Fibroblast of lung (primary cell): ENCODE data around the gene MAPKAP1. TPM values are rescaled to one million over a fixed set of nuclear protein-coding genes. Genes with fewer than 3 reads are reported as not detected.

Experiments used
- DNase-seq, 2 donors: peaks; one replicate each; pipeline versions ENCODE4 v3.0.0 to v3.0.0-alpha.2; 2010; ENCODE audit warnings: low read depth in 2 of 2
- H2AFZ ChIP-seq: 2 replicates; pipeline ENCODE4 v1.5.1; 2012; ENCODE audit warnings: low read length, control low read depth, inconsistent platforms
- H3K27ac ChIP-seq: 2 replicates; pipeline ENCODE4 v1.5.1; 2011; ENCODE audit warnings: low read length, control low read depth; ENCODE audit not compliant: insufficient read depth
- H3K27me3 ChIP-seq: 2 replicates; pipeline ENCODE4 v1.5.1; 2011; ENCODE audit warnings: mild to moderate bottlenecking, low read length; ENCODE audit not compliant: control insufficient read depth, insufficient read depth
- H3K36me3 ChIP-seq: 2 replicates; pipeline ENCODE4 v1.5.1; 2011; ENCODE audit warnings: low read length; ENCODE audit not compliant: control insufficient read depth, insufficient read depth
- H3K4me1 ChIP-seq: 2 replicates; pipeline ENCODE4 v1.5.1; 2011; ENCODE audit warnings: low read length; ENCODE audit not compliant: control insufficient read depth, insufficient read depth; ENCODE audit errors: extremely low read depth
- H3K4me2 ChIP-seq: 2 replicates; pipeline ENCODE4 v1.5.1; 2011; ENCODE audit warnings: low read length, control low read depth; ENCODE audit not compliant: insufficient read depth; ENCODE audit errors: extremely low read depth
- H3K4me3 ChIP-seq, 4 experiments: fragments of 200-600 bp in 1 of 4; sonication (generic) in 1 of 4; replicated peaks in 1 of 4; 2 replicates each; pipeline ENCODE4 v1.5.1; 2011 to 2016; ENCODE audit warnings: low read length in 4 of 4, low read depth in 3 of 4, mild to moderate bottlenecking in 3 of 4, control low read depth in 2 of 4, inconsistent platforms in 1 of 4, mixed read lengths in 1 of 4; ENCODE audit not compliant: insufficient read depth in 1 of 4; ENCODE audit errors: control extremely low read depth in 1 of 4
- H3K79me2 ChIP-seq: 2 replicates; pipeline ENCODE4 v1.5.1; 2012; ENCODE audit warnings: mild to moderate bottlenecking, low read length, inconsistent platforms; ENCODE audit not compliant: control insufficient read depth, insufficient read depth
- H3K9ac ChIP-seq: 2 replicates; pipeline ENCODE4 v1.5.1; 2011; ENCODE audit warnings: mild to moderate bottlenecking, low read length, control low read depth; ENCODE audit not compliant: insufficient read depth
- H3K9me3 ChIP-seq: 2 replicates; pipeline ENCODE4 v1.5.1; 2012; ENCODE audit warnings: low read depth, low read length; ENCODE audit not compliant: control insufficient read depth, insufficient read depth
- H4K20me1 ChIP-seq: 2 replicates; pipeline ENCODE4 v1.5.1; 2011; ENCODE audit warnings: low read length; ENCODE audit not compliant: control insufficient read depth, insufficient read depth; ENCODE audit errors: extremely low read depth
- CTCF ChIP-seq, 2 donors: IDR thresholded peaks in 1 of 2; conservative IDR thresholded peaks in 1 of 2; 1 replicate in 1 of 2; 2 replicates in 1 of 2; pipeline ENCODE4 v1.5.1; 2011 to 2012; ENCODE audit warnings: low read length in 2 of 2, control low read depth in 1 of 2, inconsistent platforms in 1 of 2, low read depth in 1 of 2, mild to moderate bottlenecking in 1 of 2
- EZH2 ChIP-seq: IDR thresholded peaks from 2 replicates; pipeline ENCODE4 v1.5.1; 2012; ENCODE audit warnings: low read length, control low read depth, mild to moderate bottlenecking; ENCODE audit errors: missing control alignments
- polyA plus RNA-seq, 2 donors: library from polyadenylated mRNA; depleted of rRNA in 1 of 2; stranded (reverse) in 1 of 2; unstranded in 1 of 2; fragments of >200 nt; gene quantifications; 2 replicates each; pipeline ENCODE4 v1.2.1, GENCODE V29; 2011 to 2012; ENCODE audit warnings: missing spikeins in 1 of 2
- total RNA-seq: library from RNA; depleted of rRNA; stranded (reverse); fragments of >200 nt; gene quantifications from 2 replicates; pipeline ENCODE4 v1.2.1, GENCODE V29; 2014

MAPKAP1 gene
- total and polyA plus RNA-seq, 2 donors (not counting 1 experiment from before 2014, with no cell fraction given): 63.7 to 127 TPM

- no peaks in the 10 kb centered on the region for H3K36me3 ChIP-seq
- no peaks in the 10 kb centered on the region for H3K27me3 ChIP-seq
- H3K9me3 ChIP-seq: no peaks in the 10 kb centered on the region
- H3K9ac ChIP-seq: no peak overlapping the region
- no peaks in the 10 kb centered on the region for H4K20me1 ChIP-seq
- TF ChIP-seq CTCF (conservative IDR thresholded peaks at IDR 0.05 in 1 of 2, IDR thresholded peaks at IDR 0.05 in 1 of 2; ENCODE audit: low read depth in 1 of 2, low read length in 2 of 2) (no peak), EZH2 (no peak)
- H2AFZ ChIP-seq: no peak overlapping the region
- no peak overlapping the region for H3K27ac ChIP-seq
- H3K79me2 ChIP-seq: no peaks in the 10 kb centered on the region
- DNase-seq: no peak
- peaks cover 13% of the 10 kb centered on the region for H3K4me1 ChIP-seq
- H3K4me3 ChIP-seq: no peak overlapping the region
- H3K4me2 ChIP-seq: no peak overlapping the region
These were observed 199.8 kb downstream of the MAPKAP1 start for GRCh38 chr9:125507226-125507625.

GRCh38 chr9:125505988-125506438, 201.0 kb downstream of the MAPKAP1 start:
- Histone ChIP-seq H3K79me2 (no peaks in the 10 kb centered on the region), H3K27me3 (no peaks in the 10 kb centered on the region), H3K4me3 (no peak overlapping the region), H3K27ac (peak overlapping the region; percentile 7), H3K36me3 (no peaks in the 10 kb centered on the region), H3K9ac (no peak overlapping the region), H3K9me3 (no peaks in the 10 kb centered on the region), H3K4me1 (peaks cover 9% of the 10 kb centered on the region), H3K4me2 (peak overlapping the region; percentile 46), H2AFZ (peak overlapping the region; percentile 43), H4K20me1 (no peaks in the 10 kb centered on the region)
- DNase-seq: peak in 1 of 2 donors; percentile 71
- no peak for TF ChIP-seq EZH2
- TF ChIP-seq CTCF (conservative IDR thresholded peaks at IDR 0.05 in 1 of 2, IDR thresholded peaks at IDR 0.05 in 1 of 2; ENCODE audit: low read depth in 1 of 2, low read length in 2 of 2): no peak

GRCh38 chr9:125504616-125505015, 202.4 kb downstream of the MAPKAP1 start:
- no peak overlapping the region for H3K9ac ChIP-seq
- no peaks in the 10 kb centered on the region for H3K36me3 ChIP-seq
- peaks cover 8% of the 10 kb centered on the region for H3K4me1 ChIP-seq
- no peaks in the 10 kb centered on the region for H3K27me3 ChIP-seq
- no peaks in the 10 kb centered on the region for H4K20me1 ChIP-seq
- H3K4me3 ChIP-seq: no peak overlapping the region
- H2AFZ ChIP-seq: no peak overlapping the region
- no peak overlapping the region for H3K4me2 ChIP-seq
- no peak for TF ChIP-seq CTCF (conservative IDR thresholded peaks at IDR 0.05 in 1 of 2, IDR thresholded peaks at IDR 0.05 in 1 of 2; ENCODE audit: low read depth in 1 of 2, low read length in 2 of 2)
- no peak for TF ChIP-seq EZH2
- DNase-seq: no peak
- no peaks in the 10 kb centered on the region for H3K9me3 ChIP-seq
- no peaks in the 10 kb centered on the region for H3K79me2 ChIP-seq
- no peak overlapping the region for H3K27ac ChIP-seq
